MM.1S (cell line): ENCODE results near the gene SPDYE4.

Experiments used
- CTCF ChIP-seq: fragments of 300-600 bp; sonication (generic); IDR thresholded peaks from 2 replicates; pipeline ENCODE4 v1.5.1; 2016; ENCODE audit warnings: antibody characterized with exemption, low read length, mixed read lengths
- EZH2 ChIP-seq: fragments of 300-600 bp; sonication (generic); optimal IDR thresholded peaks from 2 replicates; pipeline ENCODE3; 2017; ENCODE audit warnings: low read depth, mild to moderate bottlenecking, antibody characterized with exemption, low read length, mixed read lengths

- TF ChIP-seq CTCF (no peak), EZH2 (no peak)
Measured at GRCh38 chr17:8726941-8727555, 31.3 kb downstream of the SPDYE4 start.
